ENCODE data around the gene EHBP1L1. TPM values are rescaled to one million over a fixed set of nuclear protein-coding genes. Genes with fewer than 3 reads are reported as not detected.

The EHBP1L1 gene
- polyA plus RNA-seq, 1 donor from 2014 or later = 18.3 TPM

GRCh38 chr11:65611028-65611757, 35.3 kb downstream of the EHBP1L1 start:
- Histone ChIP-seq H3K9me3 (ENCODE audit: low read length) (no peaks in the 10 kb centered on the region), H3K4me3 (ENCODE audit: low read length) (peak overlapping the region; percentile 81), H3K36me3 (ENCODE audit: insufficient read depth, low read length) (no peaks in the 10 kb centered on the region), H3K9ac (ENCODE audit: low read length) (peak overlapping the region; percentile 26), H4K20me1 (ENCODE audit: insufficient read depth) (no peaks in the 10 kb centered on the region), H3K4me2 (ENCODE audit: low read length) (no peak overlapping the region), H2AFZ (ENCODE audit: low read depth, low read length) (no peak overlapping the region), H3K9me2 (ENCODE audit: insufficient read depth, low read length) (no peaks in the 10 kb centered on the region), H3K27ac (ENCODE audit: low read length) (no peak overlapping the region), H3F3A (ENCODE audit: insufficient read depth, low read length, poor library complexity, severe bottlenecking) (no peaks in the 10 kb centered on the region), H3K79me2 (replicated peaks; ENCODE audit: insufficient read depth, low read length) (peaks cover 6% of the 10 kb centered on the region), H3K27me3 (ENCODE audit: insufficient read depth, low read depth, low read length) (no peaks in the 10 kb centered on the region)
- TF ChIP-seq TAF1 (IDR thresholded peaks at IDR 0.05; ENCODE audit: low read depth) (no peak), EP300 (conservative IDR thresholded peaks at IDR 0.05; ENCODE audit: poor library complexity, severe bottlenecking) (no peak), POLR2AphosphoS5 (IDR thresholded peaks at IDR 0.05) (no peak), MXI1 (conservative IDR thresholded peaks at IDR 0.05; ENCODE audit: poor library complexity, severe bottlenecking) (no peak), REST (IDR thresholded peaks at IDR 0.05; ENCODE audit: borderline replicate concordance) (no peak), SMC3 (conservative IDR thresholded peaks at IDR 0.05; ENCODE audit: poor library complexity) (no peak), EZH2 (IDR thresholded peaks at IDR 0.05; ENCODE audit: borderline replicate concordance, insufficient read depth, low read length, poor library complexity, severe bottlenecking) (no peak), RAD21 (conservative IDR thresholded peaks at IDR 0.05) (no peak), CTCF (IDR thresholded peaks at IDR 0.05; ENCODE audit: poor library complexity, severe bottlenecking) (no peak)

DNA sequence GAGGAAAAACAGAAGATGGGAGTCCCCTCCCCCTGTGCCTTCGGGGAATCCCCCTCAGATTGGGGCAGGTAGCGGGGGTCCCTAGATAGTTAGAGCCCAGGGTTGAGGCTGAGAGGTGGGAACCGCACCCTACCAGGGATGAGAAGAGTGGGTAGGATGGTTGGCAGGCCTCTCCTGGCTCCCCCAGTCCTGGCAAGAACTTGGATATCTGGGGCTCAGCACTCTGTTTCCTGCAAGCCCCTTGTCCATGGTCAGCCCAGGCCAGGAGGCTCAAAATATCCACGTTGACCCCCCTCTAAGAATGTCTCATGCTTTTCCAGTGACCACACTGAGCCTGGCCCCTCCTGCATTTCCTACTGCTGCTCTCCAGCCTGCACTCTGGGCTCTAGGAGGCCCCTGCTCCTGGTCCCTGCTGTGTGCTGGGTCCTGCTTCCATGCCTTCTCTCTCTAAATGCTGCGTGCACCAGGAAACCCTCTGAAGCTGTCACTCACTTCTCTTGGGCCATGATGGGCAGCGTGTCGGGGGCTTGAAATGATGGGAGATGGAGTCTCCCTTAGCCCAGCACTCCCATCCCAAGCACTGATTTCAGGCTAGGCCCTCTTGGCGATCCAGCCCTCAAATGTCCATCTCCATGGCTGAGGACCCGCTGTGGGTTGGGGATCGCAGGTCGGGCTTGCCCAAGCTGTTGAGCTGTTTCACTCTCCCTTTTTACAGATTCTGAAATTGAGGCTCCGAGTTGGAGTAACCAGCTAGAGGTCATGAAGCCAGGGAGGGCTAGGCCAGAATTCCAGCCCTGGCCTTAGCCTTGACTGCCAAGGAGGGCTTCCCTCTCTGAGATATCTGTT, 36.1 kb downstream of the EHBP1L1 start:
- peaks cover 14% of the 10 kb centered on the region for H3K79me2 ChIP-seq (replicated peaks; ENCODE audit: insufficient read depth, low read length)
- H3K9ac ChIP-seq (ENCODE audit: low read length) = peak overlapping the region; percentile 26
- no peak overlapping the region for H3K27ac ChIP-seq (ENCODE audit: low read length)
- no peaks in the 10 kb centered on the region for H3K9me2 ChIP-seq (ENCODE audit: insufficient read depth, low read length)
- no peak overlapping the region for H3K4me2 ChIP-seq (ENCODE audit: low read length)
- peak overlapping the region; percentile 81 for H3K4me3 ChIP-seq (ENCODE audit: low read length)
- H3K9me3 ChIP-seq (ENCODE audit: low read length) = no peaks in the 10 kb centered on the region
- no peaks in the 10 kb centered on the region for H4K20me1 ChIP-seq (ENCODE audit: insufficient read depth)
- no peaks in the 10 kb centered on the region for H3F3A ChIP-seq (ENCODE audit: insufficient read depth, low read length, poor library complexity, severe bottlenecking)
- no peaks in the 10 kb centered on the region for H3K27me3 ChIP-seq (ENCODE audit: insufficient read depth, low read depth, low read length)
- no peak overlapping the region for H2AFZ ChIP-seq (ENCODE audit: low read depth, low read length)
- no peaks in the 10 kb centered on the region for H3K36me3 ChIP-seq (ENCODE audit: insufficient read depth, low read length)
- TF ChIP-seq EP300 (conservative IDR thresholded peaks at IDR 0.05; ENCODE audit: poor library complexity, severe bottlenecking) (no peak), TAF1 (IDR thresholded peaks at IDR 0.05; ENCODE audit: low read depth) (no peak), SMC3 (conservative IDR thresholded peaks at IDR 0.05; ENCODE audit: poor library complexity) (no peak), CTCF (IDR thresholded peaks at IDR 0.05; ENCODE audit: poor library complexity, severe bottlenecking) (no peak), RAD21 (conservative IDR thresholded peaks at IDR 0.05) (no peak), REST (IDR thresholded peaks at IDR 0.05; ENCODE audit: borderline replicate concordance) (no peak), EZH2 (IDR thresholded peaks at IDR 0.05; ENCODE audit: borderline replicate concordance, insufficient read depth, low read length, poor library complexity, severe bottlenecking) (no peak), MXI1 (conservative IDR thresholded peaks at IDR 0.05; ENCODE audit: poor library complexity, severe bottlenecking) (no peak)

Data from neural cell (in vitro differentiated cells).